ENCODE measurements around the gene MRPL24. TPM values are rescaled to one million over a fixed set of nuclear protein-coding genes. Genes with fewer than 3 reads are reported as not detected.

MRPL24 gene
- polyA plus RNA-seq, 1 experiment, result 65.5 TPM

GRCh38 chr1:156726549-156727226, 14.2 kb downstream of the MRPL24 start:
- Histone ChIP-seq H3K27ac (ENCODE audit: low read depth, low read length) (no peak overlapping the region), H3K4me3 (ENCODE audit: low read depth, low read length) (peak overlapping the region; percentile 56), H3K27me3 (ENCODE audit: control insufficient read depth, insufficient read depth, low read length) (no peaks in the 10 kb centered on the region), H3K9me3 (ENCODE audit: control insufficient read depth, insufficient read depth, low read length) (no peaks in the 10 kb centered on the region)
- POLR2A ChIA-PET, result interaction anchor here (4.3 kb wide), 1 partner anchor 36 kb away, joined by 37 read pairs; no protein-coding TSS in a partner anchor
- DNase-seq (ENCODE audit: low read depth, low spot score), result no peak
- CTCF ChIA-PET, result interaction anchor here (0.7 to 12.5 kb wide), 41 partner anchors 12 to 348 kb away, joined by 3 to 616 read pairs (median 7); partner anchors contain the start of genes CRABP2, HDGF, INSRR and MRPL24
- TF ChIP-seq CTCF (IDR thresholded peaks at IDR 0.05; ENCODE audit: low read depth, low read length), result peak; percentile 71

- peak; percentile 95 for TF ChIP-seq CTCF (IDR thresholded peaks at IDR 0.05; ENCODE audit: low read depth, low read length)
- peak overlapping the region; percentile 56 for H3K4me3 ChIP-seq (ENCODE audit: low read depth, low read length)
- DNase-seq (ENCODE audit: low read depth, low spot score), result peak; percentile 80
- H3K27ac ChIP-seq (ENCODE audit: low read depth, low read length), result no peak overlapping the region
- H3K9me3 ChIP-seq (ENCODE audit: control insufficient read depth, insufficient read depth, low read length), result no peaks in the 10 kb centered on the region
- CTCF ChIA-PET, result interaction anchor here (0.6 to 12.5 kb wide), 45 partner anchors 11 to 348 kb away, joined by 3 to 616 read pairs (median 6); partner anchors contain the start of genes CRABP2, HDGF, INSRR and MRPL24
- H3K27me3 ChIP-seq (ENCODE audit: control insufficient read depth, insufficient read depth, low read length), result no peaks in the 10 kb centered on the region
- POLR2A ChIA-PET, result interaction anchor here (4.3 kb wide), 1 partner anchor 35 kb away, joined by 37 read pairs; no protein-coding TSS in a partner anchor
These were observed 15.1 kb downstream of the MRPL24 start for GRCh38 chr1:156725683-156726280.

GRCh38 chr1:156721535-156721934, 19.4 kb downstream of the MRPL24 start:
- CTCF ChIA-PET, result interaction anchor here (0.5 to 12.5 kb wide), 7 partner anchors 11 to 171 kb away, joined by 3 to 616 read pairs (median 4); partner anchors contain the start of gene CRABP2
- POLR2A ChIA-PET, result no interaction called here
- DNase-seq (ENCODE audit: low read depth, low spot score), result no peak
- H3K9me3 ChIP-seq (ENCODE audit: control insufficient read depth, insufficient read depth, low read length), result no peaks in the 10 kb centered on the region
- no peak overlapping the region for H3K27ac ChIP-seq (ENCODE audit: low read depth, low read length)
- H3K4me3 ChIP-seq (ENCODE audit: low read depth, low read length), result no peak overlapping the region
- no peak for TF ChIP-seq CTCF (IDR thresholded peaks at IDR 0.05; ENCODE audit: low read depth, low read length)
- H3K27me3 ChIP-seq (ENCODE audit: control insufficient read depth, insufficient read depth, low read length), result no peaks in the 10 kb centered on the region

GRCh38 chr1:156721131-156721530, 19.8 kb downstream of the MRPL24 start:
- DNase-seq (ENCODE audit: low read depth, low spot score), result no peak
- ChIA-PET POLR2A (no interaction called here), CTCF (interaction anchor here (0.8 to 12.5 kb wide), 6 partner anchors 10 to 138 kb away, joined by 3 to 616 read pairs (median 5); partner anchors contain the start of genes CRABP2 and INSRR)
- Histone ChIP-seq H3K4me3 (ENCODE audit: low read depth, low read length) (no peak overlapping the region), H3K27ac (ENCODE audit: low read depth, low read length) (no peak overlapping the region), H3K27me3 (ENCODE audit: control insufficient read depth, insufficient read depth, low read length) (no peaks in the 10 kb centered on the region), H3K9me3 (ENCODE audit: control insufficient read depth, insufficient read depth, low read length) (no peaks in the 10 kb centered on the region)
- no peak for TF ChIP-seq CTCF (IDR thresholded peaks at IDR 0.05; ENCODE audit: low read depth, low read length)

- TF ChIP-seq CTCF (IDR thresholded peaks at IDR 0.05; ENCODE audit: low read depth, low read length), result no peak
- CTCF ChIA-PET, result interaction anchor here (1.0 to 13.7 kb wide), 3 partner anchors 9 to 57 kb away, joined by 4 to 233 read pairs (median 88); partner anchors contain the start of genes ISG20L2 and METTL25B
- no peak overlapping the region for H3K4me3 ChIP-seq (ENCODE audit: low read depth, low read length)
- DNase-seq (ENCODE audit: low read depth, low spot score), result no peak
- H3K27ac ChIP-seq (ENCODE audit: low read depth, low read length), result no peak overlapping the region
- no peaks in the 10 kb centered on the region for H3K9me3 ChIP-seq (ENCODE audit: control insufficient read depth, insufficient read depth, low read length)
- POLR2A ChIA-PET, result no interaction called here
- no peaks in the 10 kb centered on the region for H3K27me3 ChIP-seq (ENCODE audit: control insufficient read depth, insufficient read depth, low read length)
These were observed 23.5 kb downstream of the MRPL24 start for GRCh38 chr1:156717351-156717750.

All from AG04450 (cell line).